ENCODE data around the gene SLC25A36. TPM values are rescaled to one million over a fixed set of nuclear protein-coding genes. Genes with fewer than 3 reads are reported as not detected.

SLC25A36 gene
- 10 to 100 TPM; 61.4 to 65.1 TPM for total RNA-seq

- peaks cover 17% of the 10 kb centered on the region for H3K36me3 Mint-ChIP-seq
- peaks cover 3% of the 10 kb centered on the region for H3K9me3 Mint-ChIP-seq
- H3K4me1 Mint-ChIP-seq, result peaks cover 35% of the 10 kb centered on the region
Measured at GRCh38 chr3:140941434-140942220, at the start of gene SLC25A36. TSS of gene SLC25A36 (plus strand) at chr3:140941836. CDS start at chr3:140942055, 219 bp downstream.

GRCh38 chr3:140896997-140897396 lies 44.6 kb upstream of the SLC25A36 start:
- no peaks in the 10 kb centered on the region for H3K36me3 Mint-ChIP-seq
- no peak overlapping the region for H3K4me3 Mint-ChIP-seq
- no peaks in the 10 kb centered on the region for H3K9me3 Mint-ChIP-seq
- no peak overlapping the region for H3K27ac Mint-ChIP-seq
- no peaks in the 10 kb centered on the region for H3K4me1 Mint-ChIP-seq
- peak; percentile 4 for DNase-seq
- H3K27me3 Mint-ChIP-seq, result peaks cover 20% of the 10 kb centered on the region

More at GRCh38 chr3:140941434-140942220, at the start of gene SLC25A36:
- H3K4me3 Mint-ChIP-seq, result peak within 1 kb of the TSS; percentile 92
- peak within 1 kb of the TSS; percentile 96 for H3K27ac Mint-ChIP-seq
- DNase-seq, result peak; percentile 95
- H3K27me3 Mint-ChIP-seq, result no peaks in the 10 kb centered on the region

- Mint-ChIP-seq H3K4me1 (no peaks in the 10 kb centered on the region), H3K27ac (no peak overlapping the region), H3K27me3 (peaks cover 20% of the 10 kb centered on the region), H3K4me3 (no peak overlapping the region), H3K36me3 (no peaks in the 10 kb centered on the region), H3K9me3 (no peaks in the 10 kb centered on the region)
- no peak for DNase-seq
Measured at GRCh38 chr3:140898340-140899180, 43.1 kb upstream of the SLC25A36 start.

GRCh38 chr3:140899363-140899762 lies 42.3 kb upstream of the SLC25A36 start:
- Mint-ChIP-seq H3K9me3 (no peaks in the 10 kb centered on the region), H3K27ac (no peak overlapping the region), H3K36me3 (no peaks in the 10 kb centered on the region), H3K4me1 (no peaks in the 10 kb centered on the region), H3K27me3 (peaks cover 20% of the 10 kb centered on the region), H3K4me3 (no peak overlapping the region)
- DNase-seq, result no peak

GRCh38 chr3:140902791-140903190 lies 38.8 kb upstream of the SLC25A36 start:
- no peaks in the 10 kb centered on the region for H3K36me3 Mint-ChIP-seq
- DNase-seq, result no peak
- no peak overlapping the region for H3K27ac Mint-ChIP-seq
- no peaks in the 10 kb centered on the region for H3K27me3 Mint-ChIP-seq
- no peaks in the 10 kb centered on the region for H3K4me1 Mint-ChIP-seq
- no peak overlapping the region for H3K4me3 Mint-ChIP-seq
- no peaks in the 10 kb centered on the region for H3K9me3 Mint-ChIP-seq

GRCh38 chr3:140903196-140903595 lies 38.4 kb upstream of the SLC25A36 start:
- no peaks in the 10 kb centered on the region for H3K9me3 Mint-ChIP-seq
- no peak overlapping the region for H3K27ac Mint-ChIP-seq
- DNase-seq, result no peak
- H3K27me3 Mint-ChIP-seq, result no peaks in the 10 kb centered on the region
- no peak overlapping the region for H3K4me3 Mint-ChIP-seq
- H3K4me1 Mint-ChIP-seq, result no peaks in the 10 kb centered on the region
- no peaks in the 10 kb centered on the region for H3K36me3 Mint-ChIP-seq

GRCh38 chr3:140904521-140904920 lies 37.1 kb upstream of the SLC25A36 start:
- DNase-seq, result no peak
- Mint-ChIP-seq H3K4me1 (no peaks in the 10 kb centered on the region), H3K27me3 (no peaks in the 10 kb centered on the region), H3K9me3 (no peaks in the 10 kb centered on the region), H3K36me3 (no peaks in the 10 kb centered on the region), H3K4me3 (no peak overlapping the region), H3K27ac (no peak overlapping the region)

GRCh38 chr3:140905559-140905958 lies 36.1 kb upstream of the SLC25A36 start:
- DNase-seq, result no peak
- no peaks in the 10 kb centered on the region for H3K4me1 Mint-ChIP-seq
- no peak overlapping the region for H3K27ac Mint-ChIP-seq
- H3K9me3 Mint-ChIP-seq, result no peaks in the 10 kb centered on the region
- H3K36me3 Mint-ChIP-seq, result no peaks in the 10 kb centered on the region
- no peaks in the 10 kb centered on the region for H3K27me3 Mint-ChIP-seq
- no peak overlapping the region for H3K4me3 Mint-ChIP-seq

- H3K36me3 Mint-ChIP-seq, result no peaks in the 10 kb centered on the region
- no peak overlapping the region for H3K27ac Mint-ChIP-seq
- H3K9me3 Mint-ChIP-seq, result no peaks in the 10 kb centered on the region
- DNase-seq, result no peak
- no peaks in the 10 kb centered on the region for H3K4me1 Mint-ChIP-seq
- H3K27me3 Mint-ChIP-seq, result no peaks in the 10 kb centered on the region
- H3K4me3 Mint-ChIP-seq, result no peak overlapping the region
Measured at GRCh38 chr3:140906785-140907184, 34.9 kb upstream of the SLC25A36 start.

- no peaks in the 10 kb centered on the region for H3K36me3 Mint-ChIP-seq
- peaks cover 4% of the 10 kb centered on the region for H3K27me3 Mint-ChIP-seq
- no peak for DNase-seq
- H3K4me3 Mint-ChIP-seq, result no peak overlapping the region
- no peak overlapping the region for H3K27ac Mint-ChIP-seq
- no peaks in the 10 kb centered on the region for H3K4me1 Mint-ChIP-seq
- no peaks in the 10 kb centered on the region for H3K9me3 Mint-ChIP-seq
Measured at GRCh38 chr3:140910860-140911259, 30.8 kb upstream of the SLC25A36 start.

GRCh38 chr3:140911822-140912221 lies 29.8 kb upstream of the SLC25A36 start:
- Mint-ChIP-seq H3K27me3 (peaks cover 4% of the 10 kb centered on the region), H3K4me1 (no peaks in the 10 kb centered on the region), H3K9me3 (no peaks in the 10 kb centered on the region), H3K27ac (no peak overlapping the region), H3K4me3 (no peak overlapping the region), H3K36me3 (no peaks in the 10 kb centered on the region)
- no peak for DNase-seq

GRCh38 chr3:140913728-140914127 lies 27.9 kb upstream of the SLC25A36 start:
- Mint-ChIP-seq H3K27me3 (peaks cover 4% of the 10 kb centered on the region), H3K9me3 (no peaks in the 10 kb centered on the region)
- DNase-seq, result no peak

GRCh38 chr3:140914384-140914945 lies 27.2 kb upstream of the SLC25A36 start:
- no peak for DNase-seq
- no peak overlapping the region for H3K27ac Mint-ChIP-seq
- H3K36me3 Mint-ChIP-seq, result no peaks in the 10 kb centered on the region
- H3K9me3 Mint-ChIP-seq, result no peaks in the 10 kb centered on the region
- H3K4me1 Mint-ChIP-seq, result no peaks in the 10 kb centered on the region
- peaks cover 4% of the 10 kb centered on the region for H3K27me3 Mint-ChIP-seq
- H3K4me3 Mint-ChIP-seq, result no peak overlapping the region

More at GRCh38 chr3:140913728-140914127, 27.9 kb upstream of the SLC25A36 start:
- Mint-ChIP-seq H3K4me1 (no peaks in the 10 kb centered on the region), H3K36me3 (no peaks in the 10 kb centered on the region), H3K27ac (no peak overlapping the region), H3K4me3 (no peak overlapping the region)

- no peak for DNase-seq
- peaks cover 4% of the 10 kb centered on the region for H3K27me3 Mint-ChIP-seq
- no peaks in the 10 kb centered on the region for H3K9me3 Mint-ChIP-seq
- H3K36me3 Mint-ChIP-seq, result no peaks in the 10 kb centered on the region
- H3K4me1 Mint-ChIP-seq, result no peaks in the 10 kb centered on the region
- no peak overlapping the region for H3K27ac Mint-ChIP-seq
- no peak overlapping the region for H3K4me3 Mint-ChIP-seq
Measured at GRCh38 chr3:140916603-140917002, 25.0 kb upstream of the SLC25A36 start.

GRCh38 chr3:140917772-140918171 lies 23.9 kb upstream of the SLC25A36 start:
- Mint-ChIP-seq H3K27me3 (peaks cover 4% of the 10 kb centered on the region), H3K4me1 (no peaks in the 10 kb centered on the region), H3K4me3 (no peak overlapping the region), H3K27ac (no peak overlapping the region), H3K36me3 (no peaks in the 10 kb centered on the region), H3K9me3 (no peaks in the 10 kb centered on the region)
- no peak for DNase-seq
